ENCODE measurements around the gene MAP2K2.
"Not testable (repeated sequence)": the region's sequence is repeated elsewhere in the genome, so short reads cannot be mapped to it uniquely, and the experiment has no call there.

Gene MAP2K2

GRCh38 chr19:4130744-4131438, 7.0 kb upstream of the MAP2K2 start:
- peak; percentile 3 for DNase-seq

- DNase-seq, result not testable (repeated sequence)
Measured at GRCh38 chr19:4129050-4129449, 5.1 kb upstream of the MAP2K2 start.

- not testable (repeated sequence) for DNase-seq
Measured at GRCh38 chr19:4127322-4127721, 3.4 kb upstream of the MAP2K2 start.

- no peak for DNase-seq
Measured at GRCh38 chr19:4124638-4125037, 716 bp upstream of the MAP2K2 start.

GRCh38 chr19:4122480-4122879, 1.4 kb downstream of the MAP2K2 start:
- no peak for DNase-seq

- no peak for DNase-seq
Measured at GRCh38 chr19:4121815-4122214, 2.1 kb downstream of the MAP2K2 start.

GRCh38 chr19:4121273-4121612, 2.7 kb downstream of the MAP2K2 start:
- no peak for DNase-seq

- DNase-seq, result peak; percentile 9
Measured at GRCh38 chr19:4120559-4121272, 3.2 kb downstream of the MAP2K2 start.

GRCh38 chr19:4119763-4120162, 4.2 kb downstream of the MAP2K2 start:
- no peak for DNase-seq

GRCh38 chr19:4115818-4116385, 8.0 kb downstream of the MAP2K2 start:
- no peak for DNase-seq

- no peak for DNase-seq
Measured at GRCh38 chr19:4115050-4115817, 8.7 kb downstream of the MAP2K2 start.

- DNase-seq, result no peak
Measured at GRCh38 chr19:4114181-4114580, 9.7 kb downstream of the MAP2K2 start.

GRCh38 chr19:4113398-4114088, 10.4 kb downstream of the MAP2K2 start:
- no peak for DNase-seq

GRCh38 chr19:4112367-4112766, 11.6 kb downstream of the MAP2K2 start:
- no peak for DNase-seq

- DNase-seq, result no peak
Measured at GRCh38 chr19:4109626-4109945, 14.3 kb downstream of the MAP2K2 start.

GRCh38 chr19:4108767-4109625, 14.9 kb downstream of the MAP2K2 start:
- DNase-seq, result no peak

GRCh38 chr19:4103080-4103433, 20.9 kb downstream of the MAP2K2 start:
- no peak for DNase-seq

- DNase-seq, result no peak
Measured at GRCh38 chr19:4102339-4103079, 21.4 kb downstream of the MAP2K2 start.

GRCh38 chr19:4101496-4101770, 22.5 kb downstream of the MAP2K2 start:
- DNase-seq, result no peak

GRCh38 chr19:4100647-4101495, 23.1 kb downstream of the MAP2K2 start:
- no peak for DNase-seq

Measured in NCI-H226 (cell line).